HFFc6 (cell line): Measurements from ENCODE around the gene PEBP1. TPM values are rescaled to one million over a fixed set of nuclear protein-coding genes. Genes with fewer than 3 reads are reported as not detected.
A peak's percentile ranks its signal among the peaks of the same experiment; 100 is the strongest.

ENCODE experiments used
- DNase-seq: peaks from one replicate; pipeline ENCODE4 v3.0.0-alpha.2; 2018
- H3K27ac Mint-ChIP-seq: 2 replicates; pipeline ENCODE4 v1.8.0; 2020; ENCODE audit warnings: mild to moderate bottlenecking, mixed read lengths
- H3K27me3 Mint-ChIP-seq: 2 replicates; pipeline ENCODE4 v1.8.0; 2021; ENCODE audit warnings: mild to moderate bottlenecking, moderate library complexity, mixed read lengths; ENCODE audit not compliant: insufficient read depth
- H3K36me3 Mint-ChIP-seq: 2 replicates; pipeline ENCODE4 v1.8.0; 2021; ENCODE audit warnings: low read depth, mixed read lengths
- H3K4me1 Mint-ChIP-seq: 2 replicates; pipeline ENCODE4 v1.8.0; 2020; ENCODE audit warnings: low read depth, mixed read lengths
- H3K4me3 Mint-ChIP-seq: 2 replicates; pipeline ENCODE4 v1.8.0; 2020; ENCODE audit warnings: mild to moderate bottlenecking, moderate library complexity, mixed read lengths
- H3K9me3 Mint-ChIP-seq: 2 replicates; pipeline ENCODE4 v1.8.0; 2020; ENCODE audit warnings: mild to moderate bottlenecking, mixed read lengths
- CTCF ChIP-seq: fragments of 200-600 bp; sonication (generic); IDR thresholded peaks from 2 replicates; pipeline ENCODE4 v1.5.0; 2021; ENCODE audit warnings: antibody characterized with exemption, mild to moderate bottlenecking
- total RNA-seq, 6 experiments: library from RNA; stranded (reverse); fragmentation: NEBNext Ultra II Directional; extraction: Animal tissue kit (Norgen Biotek cat#: 25700); gene quantifications; 2 replicates in 1 of 6; 3 replicates in 5 of 6; pipeline ENCODE4 v1.2.3, GENCODE V29; 2021

Gene PEBP1
- total RNA-seq, 6 experiments from 2014 or later, result 178 to 263 (median 196) TPM

GRCh38 chr12:118136559-118137003 is 657 bp downstream of the PEBP1 start:
- TF ChIP-seq CTCF, result no peak
- peak overlapping the region; percentile 78 for H3K27ac Mint-ChIP-seq
- H3K4me3 Mint-ChIP-seq, result peak overlapping the region; percentile 87
- H3K27me3 Mint-ChIP-seq, result no peaks in the 10 kb centered on the region
- peaks cover 22% of the 10 kb centered on the region for H3K4me1 Mint-ChIP-seq
- peak; percentile 7 for DNase-seq
- peaks cover 22% of the 10 kb centered on the region for H3K36me3 Mint-ChIP-seq
- H3K9me3 Mint-ChIP-seq, result no peaks in the 10 kb centered on the region

GRCh38 chr12:118137148-118137678 is 1.3 kb downstream of the PEBP1 start:
- no peak for DNase-seq
- TF ChIP-seq CTCF, result no peak
- no peaks in the 10 kb centered on the region for H3K27me3 Mint-ChIP-seq
- peaks cover 18% of the 10 kb centered on the region for H3K4me1 Mint-ChIP-seq
- H3K36me3 Mint-ChIP-seq, result peaks cover 25% of the 10 kb centered on the region
- H3K27ac Mint-ChIP-seq, result peak overlapping the region; percentile 78
- H3K4me3 Mint-ChIP-seq, result peak overlapping the region; percentile 87
- H3K9me3 Mint-ChIP-seq, result no peaks in the 10 kb centered on the region

GRCh38 chr12:118140825-118141224 is 4.9 kb downstream of the PEBP1 start:
- Mint-ChIP-seq H3K4me1 (peaks cover 11% of the 10 kb centered on the region), H3K4me3 (no peak overlapping the region), H3K36me3 (peaks cover 41% of the 10 kb centered on the region), H3K27ac (no peak overlapping the region), H3K27me3 (no peaks in the 10 kb centered on the region), H3K9me3 (no peaks in the 10 kb centered on the region)
- TF ChIP-seq CTCF, result no peak
- no peak for DNase-seq

GRCh38 chr12:118144499-118144898 is 8.6 kb downstream of the PEBP1 start:
- Mint-ChIP-seq H3K4me1 (no peaks in the 10 kb centered on the region), H3K9me3 (no peaks in the 10 kb centered on the region), H3K4me3 (no peak overlapping the region), H3K36me3 (peaks cover 43% of the 10 kb centered on the region), H3K27me3 (peaks cover 4% of the 10 kb centered on the region), H3K27ac (no peak overlapping the region)
- no peak for DNase-seq
- no peak for TF ChIP-seq CTCF

- H3K27ac Mint-ChIP-seq, result peak overlapping the region; percentile 9; the same call in 1 of the 2 replicates
- DNase-seq, result no peak
- TF ChIP-seq CTCF, result no peak
- peaks cover 35% of the 10 kb centered on the region for H3K36me3 Mint-ChIP-seq
- H3K27me3 Mint-ChIP-seq, result peaks cover 4% of the 10 kb centered on the region
- H3K9me3 Mint-ChIP-seq, result no peaks in the 10 kb centered on the region
- no peak overlapping the region for H3K4me3 Mint-ChIP-seq
- no peaks in the 10 kb centered on the region for H3K4me1 Mint-ChIP-seq
These were observed 9.3 kb downstream of the PEBP1 start for GRCh38 chr12:118145113-118145797.
